Bronchial epithelial cell (primary cell): ENCODE measurements around the gene NRXN3. TPM values are rescaled to one million over a fixed set of nuclear protein-coding genes. Genes with fewer than 3 reads are reported as not detected.

ENCODE experiments used
- DNase-seq: peaks from one replicate; pipeline ENCODE4 v3.0.0-alpha.2; 2010; ENCODE audit warnings: low read depth
- FAIRE-seq: peaks from 2 replicates; lab custom pipeline; 2011; peaks lifted over from hg19 to GRCh38; lab: Jason Lieb, UNC
- H3K27me3 ChIP-seq: 2 replicates; pipeline ENCODE4 v1.5.1; 2011; ENCODE audit warnings: low read length; ENCODE audit not compliant: control insufficient read depth, insufficient read depth
- H3K36me3 ChIP-seq: 2 replicates; pipeline ENCODE4 v1.5.1; 2011; ENCODE audit warnings: low read length; ENCODE audit not compliant: control insufficient read depth, insufficient read depth
- H3K4me3 ChIP-seq: 2 replicates; pipeline ENCODE4 v1.5.1; 2011; ENCODE audit warnings: mild to moderate bottlenecking, low read depth, low read length, control low read depth
- total RNA-seq: library from RNA; depleted of rRNA; stranded (reverse); fragments of >200 nt; gene quantifications from 2 replicates; pipeline ENCODE4 v1.2.1, GENCODE V29; 2014
- TF ChIP-seq, protein P1 (sequence below): IDR thresholded peaks from 2 replicates; pipeline ENCODE4 v1.5.1; 2011; ENCODE audit warnings: mild to moderate bottlenecking, moderate library complexity, low read length, control low read depth, inconsistent platforms; ENCODE audit not compliant: insufficient read depth, severe bottlenecking

Gene NRXN3
- total RNA-seq, 1 donor from 2014 or later, result under 0.01 TPM

- no peak for DNase-seq
- Histone ChIP-seq H3K4me3 (no peak overlapping the region), H3K36me3 (no peaks in the 10 kb centered on the region), H3K27me3 (no peaks in the 10 kb centered on the region)
- TF ChIP-seq, protein P1, sequence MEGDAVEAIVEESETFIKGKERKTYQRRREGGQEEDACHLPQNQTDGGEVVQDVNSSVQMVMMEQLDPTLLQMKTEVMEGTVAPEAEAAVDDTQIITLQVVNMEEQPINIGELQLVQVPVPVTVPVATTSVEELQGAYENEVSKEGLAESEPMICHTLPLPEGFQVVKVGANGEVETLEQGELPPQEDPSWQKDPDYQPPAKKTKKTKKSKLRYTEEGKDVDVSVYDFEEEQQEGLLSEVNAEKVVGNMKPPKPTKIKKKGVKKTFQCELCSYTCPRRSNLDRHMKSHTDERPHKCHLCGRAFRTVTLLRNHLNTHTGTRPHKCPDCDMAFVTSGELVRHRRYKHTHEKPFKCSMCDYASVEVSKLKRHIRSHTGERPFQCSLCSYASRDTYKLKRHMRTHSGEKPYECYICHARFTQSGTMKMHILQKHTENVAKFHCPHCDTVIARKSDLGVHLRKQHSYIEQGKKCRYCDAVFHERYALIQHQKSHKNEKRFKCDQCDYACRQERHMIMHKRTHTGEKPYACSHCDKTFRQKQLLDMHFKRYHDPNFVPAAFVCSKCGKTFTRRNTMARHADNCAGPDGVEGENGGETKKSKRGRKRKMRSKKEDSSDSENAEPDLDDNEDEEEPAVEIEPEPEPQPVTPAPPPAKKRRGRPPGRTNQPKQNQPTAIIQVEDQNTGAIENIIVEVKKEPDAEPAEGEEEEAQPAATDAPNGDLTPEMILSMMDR, result no peak
- no peak for FAIRE-seq
These were observed 1005.5 kb downstream of the NRXN3 start for GRCh38 chr14:79175671-79176070.

DNA sequence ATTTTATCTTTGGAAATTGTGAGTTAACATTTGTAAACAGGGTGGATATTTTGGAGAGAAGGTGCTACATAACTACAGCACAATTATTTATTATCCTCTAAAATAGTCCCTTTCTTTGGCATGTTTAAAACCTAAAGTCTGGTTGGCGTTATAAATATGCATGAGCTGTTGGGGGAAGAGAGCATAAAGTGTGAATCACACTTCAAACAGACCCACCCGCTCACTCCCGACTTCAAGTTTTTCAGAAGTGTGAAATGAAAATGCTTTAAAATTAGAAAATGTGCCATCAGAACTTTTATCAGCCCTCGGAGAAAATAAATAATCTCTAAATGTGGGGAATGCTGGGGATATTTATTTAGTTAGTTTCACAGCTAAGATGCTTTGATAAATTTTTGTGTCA, 1006.9 kb downstream of the NRXN3 start:
- Histone ChIP-seq H3K27me3 (no peaks in the 10 kb centered on the region), H3K36me3 (no peaks in the 10 kb centered on the region), H3K4me3 (no peak overlapping the region)
- TF ChIP-seq, protein P1, result no peak
- DNase-seq (no peak), FAIRE-seq (no peak)

DNA sequence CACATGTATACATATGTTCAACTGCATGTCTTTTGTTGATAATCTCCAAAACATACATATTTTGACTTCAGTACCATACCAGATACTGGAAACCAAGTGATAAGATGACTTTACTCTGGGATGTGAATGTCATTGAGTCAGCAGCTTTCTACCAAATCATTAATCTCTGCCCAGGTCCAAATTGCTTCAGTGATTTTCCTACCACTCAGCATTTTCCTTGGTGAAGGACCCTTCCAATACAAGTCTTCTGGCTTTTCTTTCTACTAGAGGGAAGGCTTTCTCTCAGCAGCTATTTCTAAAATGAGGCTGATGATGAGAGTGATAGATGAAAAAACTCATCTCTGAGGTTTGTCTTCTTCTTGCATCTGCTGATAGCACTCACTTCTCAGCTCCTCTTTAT, 1008.5 kb downstream of the NRXN3 start:
- TF ChIP-seq, protein P1, result no peak
- Histone ChIP-seq H3K36me3 (no peaks in the 10 kb centered on the region), H3K4me3 (no peak overlapping the region), H3K27me3 (no peaks in the 10 kb centered on the region)
- FAIRE-seq (no peak), DNase-seq (no peak)

- no peaks in the 10 kb centered on the region for H3K27me3 ChIP-seq
- H3K36me3 ChIP-seq, result no peaks in the 10 kb centered on the region
- no peak overlapping the region for H3K4me3 ChIP-seq
- TF ChIP-seq, protein P1, result no peak
- FAIRE-seq (no peak), DNase-seq (no peak)
These were observed 1009.8 kb downstream of the NRXN3 start for GRCh38 chr14:79179985-79180384.

DNA sequence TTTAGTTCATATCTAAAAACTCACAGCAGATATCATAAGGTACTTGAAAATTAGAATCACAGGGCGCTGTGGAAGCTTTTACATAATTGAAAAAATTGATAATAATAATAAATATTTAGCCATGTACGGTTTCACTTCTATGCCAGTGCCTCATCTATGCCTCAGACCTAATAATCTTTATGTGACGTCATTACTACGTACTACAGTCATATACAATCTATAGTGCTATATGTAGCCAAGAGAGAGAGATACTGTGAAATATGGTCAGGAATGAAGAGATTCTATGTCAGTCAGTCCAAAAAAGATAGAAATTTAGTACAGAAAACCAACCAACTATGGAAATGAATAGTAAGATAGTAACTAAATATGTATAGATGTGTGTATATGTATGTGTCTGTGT, 1010.5 kb downstream of the NRXN3 start:
- Histone ChIP-seq H3K36me3 (no peaks in the 10 kb centered on the region), H3K4me3 (no peak overlapping the region), H3K27me3 (no peaks in the 10 kb centered on the region)
- DNase-seq (no peak), FAIRE-seq (no peak)
- TF ChIP-seq, protein P1, result no peak

DNA sequence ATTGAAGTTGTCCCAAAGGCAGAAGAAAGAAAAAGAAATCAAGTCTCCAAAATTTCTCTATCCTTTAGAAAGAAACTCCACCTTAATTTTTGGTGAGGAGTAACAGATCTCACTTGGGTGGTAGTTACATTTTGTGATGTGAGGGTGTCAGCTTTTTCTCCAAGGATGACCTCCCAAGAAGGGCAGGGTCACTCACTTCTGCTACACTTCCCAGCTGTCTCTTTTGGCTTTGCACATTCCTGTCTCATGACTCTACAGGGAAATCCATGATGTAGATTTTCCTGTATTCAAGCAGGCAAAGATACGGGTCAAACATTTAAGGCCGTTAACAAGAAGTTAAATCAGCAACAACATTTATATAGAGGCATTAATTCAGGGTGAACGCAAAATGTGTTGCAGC, 1016.4 kb downstream of the NRXN3 start:
- H3K27me3 ChIP-seq, result no peaks in the 10 kb centered on the region
- DNase-seq (no peak), FAIRE-seq (no peak)
- H3K4me3 ChIP-seq, result no peak overlapping the region
- H3K36me3 ChIP-seq, result no peaks in the 10 kb centered on the region
- TF ChIP-seq, protein P1, result no peak
